HepG2 (cell line): Measurements from ENCODE around the gene ANKRD11. TPM values are rescaled to one million over a fixed set of nuclear protein-coding genes. Genes with fewer than 3 reads are reported as not detected.

Source experiments
- CCAR2 ChIP-seq: fragments of 200-400 bp; formaldehyde crosslinking; optimal IDR thresholded peaks from 2 replicates; pipeline ENCODE3; 2018; ENCODE audit warnings: low read depth, mild to moderate bottlenecking, low read length, moderate library complexity
- CENPX ChIP-seq: sonication (generic); formaldehyde crosslinking; IDR thresholded peaks from 2 replicates; pipeline ENCODE4 v1.9.0; 2021; ENCODE audit warnings: mild to moderate bottlenecking, missing genetic modification reagents, moderate library complexity
- FOXA3 ChIP-seq: IDR thresholded peaks from 2 replicates; pipeline ENCODE4 v1.6.1; 2016; ENCODE audit warnings: missing genetic modification reagents, missing compliant biosample characterization
- FOXP1 ChIP-seq, 2 experiments: fragments of 450-650 bp in 1 of 2; IDR thresholded peaks; 2 replicates each; pipeline ENCODE4 v1.6.1; 2017 to 2018; ENCODE audit warnings: antibody characterized with exemption in 1 of 2
- HOXA3 ChIP-seq: sonication (generic); formaldehyde crosslinking; IDR thresholded peaks from 2 replicates; pipeline ENCODE4 v1.5.0; 2020; ENCODE audit warnings: missing genetic modification reagents
- JUNB ChIP-seq: sonication (generic); formaldehyde crosslinking; IDR thresholded peaks from 2 replicates; pipeline ENCODE4 v1.8.0; 2022; ENCODE audit warnings: missing genetic modification reagents, mild to moderate bottlenecking, borderline replicate concordance
- NCOA2 ChIP-seq: sonication (generic); formaldehyde crosslinking; IDR thresholded peaks from 2 replicates; pipeline ENCODE4 v1.8.0; 2022; ENCODE audit warnings: inconsistent platforms
- RAD51 ChIP-seq: fragments of 450-650 bp; IDR thresholded peaks from 2 replicates; pipeline ENCODE4 v1.6.1; 2016; ENCODE audit warnings: borderline replicate concordance
- SIX1 ChIP-seq: sonication (generic); formaldehyde crosslinking; IDR thresholded peaks from 2 replicates; pipeline ENCODE4 v1.4.0; 2020; ENCODE audit warnings: missing genetic modification reagents, borderline replicate concordance
- SMAD1 ChIP-seq: sonication (generic); formaldehyde crosslinking; IDR thresholded peaks from 2 replicates; pipeline ENCODE4 v1.4.0; 2020; ENCODE audit warnings: missing genetic modification reagents, low read depth, mild to moderate bottlenecking, borderline replicate concordance
- TEAD2 ChIP-seq: sonication (generic); formaldehyde crosslinking; IDR thresholded peaks from 2 replicates; pipeline ENCODE4 v1.9.0; 2021; ENCODE audit warnings: missing genetic modification reagents
- ZFP41 ChIP-seq: sonication (generic); formaldehyde crosslinking; IDR thresholded peaks from 2 replicates; pipeline ENCODE4 v1.4.0; 2020; ENCODE audit warnings: mild to moderate bottlenecking, missing genetic modification reagents, borderline replicate concordance
- ZNF30 ChIP-seq: sonication (generic); formaldehyde crosslinking; IDR thresholded peaks from 2 replicates; pipeline ENCODE4 v1.5.0; 2020; ENCODE audit warnings: mild to moderate bottlenecking, missing genetic modification reagents
- ZNF616 ChIP-seq: sonication (generic); formaldehyde crosslinking; IDR thresholded peaks from 2 replicates; pipeline ENCODE4 v1.5.0; 2020; ENCODE audit warnings: low read depth, mild to moderate bottlenecking, missing genetic modification reagents
- ZNF781 ChIP-seq: sonication (generic); formaldehyde crosslinking; IDR thresholded peaks from 2 replicates; pipeline ENCODE4 v1.5.1; 2020; ENCODE audit warnings: borderline replicate concordance, mild to moderate bottlenecking, missing genetic modification reagents; ENCODE audit errors: not compliant biosample characterization
- ZSCAN30 ChIP-seq: sonication (generic); formaldehyde crosslinking; IDR thresholded peaks from 2 replicates; pipeline ENCODE4 v1.5.0; 2020; ENCODE audit warnings: mild to moderate bottlenecking, missing genetic modification reagents
- polyA plus RNA-seq, 8 experiments: library from polyadenylated mRNA; depleted of rRNA in 3 of 8; stranded (reverse) in 7 of 8; unstranded in 1 of 8; fragments of >200 nt; fragmentation: Illumina TruSeq in 4 of 8; extraction: Trizol in 4 of 8; gene quantifications; 2 replicates each; pipeline versions ENCODE4 v1.2.1 to v1.2.3, GENCODE V29; 2011 to 2016; ENCODE audit warnings: low read depth in 4 of 8, missing spikeins in 1 of 8, mixed read lengths in 1 of 8; ENCODE audit not compliant: insufficient read depth in 1 of 8
- total RNA-seq, 5 experiments: library from RNA; depleted of rRNA; stranded (reverse); fragments of >200 nt; fragmentation: Illumina TruSeq; extraction: Trizol; gene quantifications; 2 replicates each; pipeline ENCODE4 v1.2.3, GENCODE V29; 2016; ENCODE audit warnings: low read depth in 1 of 5
- TF ChIP-seq, protein P1 (sequence below): sonication (generic); formaldehyde crosslinking; IDR thresholded peaks from 2 replicates; pipeline ENCODE4 v1.4.0; 2020; ENCODE audit warnings: missing genetic modification reagents, mild to moderate bottlenecking, borderline replicate concordance
- TF ChIP-seq, protein P2 (sequence below): sonication (generic); formaldehyde crosslinking; IDR thresholded peaks from 2 replicates; pipeline ENCODE4 v1.4.0; 2020; ENCODE audit warnings: mild to moderate bottlenecking, missing genetic modification reagents
- TF ChIP-seq, protein P3 (sequence below): sonication (generic); formaldehyde crosslinking; IDR thresholded peaks from 2 replicates; pipeline ENCODE4 v1.8.1; 2023; ENCODE audit warnings: missing genetic modification reagents, mild to moderate bottlenecking, borderline replicate concordance
- TF ChIP-seq, protein P4 (sequence below): sonication (generic); formaldehyde crosslinking; IDR thresholded peaks from 2 replicates; pipeline ENCODE4 v1.4.0; 2020; ENCODE audit warnings: missing genetic modification reagents, borderline replicate concordance
- TF ChIP-seq, protein P5 (sequence below): sonication (generic); formaldehyde crosslinking; IDR thresholded peaks from 2 replicates; pipeline ENCODE4 v1.4.0; 2020; ENCODE audit warnings: mild to moderate bottlenecking, low read depth, missing genetic modification reagents
- TF ChIP-seq, protein P6 (sequence below): sonication (generic); formaldehyde crosslinking; conservative IDR thresholded peaks from 2 replicates; pipeline ENCODE4 v1.8.1; 2023; ENCODE audit warnings: missing genetic modification reagents

Gene ANKRD11
- total and polyA plus RNA-seq, 2 of the 13 experiments (the other 11 are each of a cell fraction or from before 2014, with no cell fraction given): 21.4 to 38.4 TPM

DNA sequence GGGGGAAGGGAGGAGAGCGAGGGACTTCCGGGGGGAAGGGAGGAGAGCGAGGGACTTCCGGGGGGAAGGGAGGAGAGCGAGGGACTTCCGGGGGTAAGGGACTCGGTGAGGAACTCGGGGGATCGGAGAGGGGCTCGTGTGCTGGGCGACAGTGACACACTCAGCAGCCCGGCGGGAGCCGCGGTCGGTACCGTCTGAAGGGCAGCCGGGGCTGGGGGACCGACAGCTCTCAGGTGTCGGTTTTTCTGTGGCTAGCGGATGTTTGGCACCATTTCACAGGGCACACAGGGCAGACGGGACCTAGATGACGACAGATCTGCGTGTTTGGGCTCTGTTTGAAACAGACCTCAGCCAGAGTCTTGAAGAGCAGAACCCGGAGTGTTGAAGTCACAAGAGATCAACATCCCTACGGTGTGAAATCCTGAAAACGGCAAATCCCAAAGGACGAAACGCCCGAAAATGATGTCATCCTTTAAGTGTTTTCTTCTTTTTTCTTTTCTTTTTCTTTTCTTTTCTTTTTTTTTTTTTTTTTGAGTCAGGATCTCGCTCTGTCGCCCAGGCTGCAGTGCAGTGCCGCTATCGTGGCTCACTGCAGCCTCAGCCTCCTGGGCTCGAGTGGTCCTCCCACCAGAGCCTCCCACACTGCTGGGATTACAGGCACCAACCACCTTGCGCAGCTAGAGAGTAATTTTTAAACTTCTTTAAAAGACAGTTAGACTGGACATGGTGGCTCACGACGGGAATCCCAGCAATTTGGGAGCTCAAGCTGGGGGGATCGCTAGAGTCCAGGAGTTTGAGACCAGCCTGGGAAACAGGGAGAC is 249.0 kb downstream of the ANKRD11 start (continued):
- no peak for TF ChIP-seq FOXP1 (IDR thresholded peaks at IDR 0.05)
- TF ChIP-seq FOXP1 (CRISPR knock-in tag; IDR thresholded peaks at IDR 0.05): no peak; the same call in 1 of the 2 replicates
- TF ChIP-seq TEAD2 (CRISPR knock-in tag): no peak
- TF ChIP-seq RAD51: no peak
- TF ChIP-seq, protein P1, sequence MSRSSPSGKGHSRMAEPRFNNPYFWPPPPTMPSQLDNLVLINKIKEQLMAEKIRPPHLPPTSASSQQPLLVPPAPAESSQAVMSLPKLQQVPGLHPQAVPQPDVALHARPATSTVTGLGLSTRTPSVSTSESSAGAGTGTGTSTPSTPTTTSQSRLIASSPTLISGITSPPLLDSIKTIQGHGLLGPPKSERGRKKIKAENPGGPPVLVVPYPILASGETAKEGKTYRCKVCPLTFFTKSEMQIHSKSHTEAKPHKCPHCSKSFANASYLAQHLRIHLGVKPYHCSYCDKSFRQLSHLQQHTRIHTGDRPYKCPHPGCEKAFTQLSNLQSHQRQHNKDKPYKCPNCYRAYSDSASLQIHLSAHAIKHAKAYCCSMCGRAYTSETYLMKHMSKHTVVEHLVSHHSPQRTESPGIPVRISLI (CRISPR knock-in tag): peak; percentile 55; the same call in 1 of the 2 replicates
- TF ChIP-seq ZSCAN30 (CRISPR knock-in tag): 0 out of 2 replicates have a peak, but pooled peaks have one; percentile 3
- TF ChIP-seq ZNF616 (CRISPR knock-in tag): no peak; the same call in 1 of the 2 replicates
- TF ChIP-seq ZNF30 (CRISPR knock-in tag): no peak
- TF ChIP-seq ZFP41: no peak
- no peak for TF ChIP-seq SIX1 (CRISPR knock-in tag)
- TF ChIP-seq, protein P2, sequence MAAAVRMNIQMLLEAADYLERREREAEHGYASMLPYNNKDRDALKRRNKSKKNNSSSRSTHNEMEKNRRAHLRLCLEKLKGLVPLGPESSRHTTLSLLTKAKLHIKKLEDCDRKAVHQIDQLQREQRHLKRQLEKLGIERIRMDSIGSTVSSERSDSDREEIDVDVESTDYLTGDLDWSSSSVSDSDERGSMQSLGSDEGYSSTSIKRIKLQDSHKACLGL: peak; percentile 79; the same call in 1 of the 2 replicates
- TF ChIP-seq CENPX: no peak
- TF ChIP-seq, protein P3, sequence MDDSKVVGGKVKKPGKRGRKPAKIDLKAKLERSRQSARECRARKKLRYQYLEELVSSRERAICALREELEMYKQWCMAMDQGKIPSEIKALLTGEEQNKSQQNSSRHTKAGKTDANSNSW (CRISPR knock-in tag): peak; percentile 75; the same call in 1 of the 2 replicates
- peak; percentile 69 for TF ChIP-seq NCOA2
- TF ChIP-seq CCAR2: no peak
- peak; percentile 88 for TF ChIP-seq HOXA3 (CRISPR knock-in tag)
- TF ChIP-seq JUNB (CRISPR knock-in tag): no peak
- no peak for TF ChIP-seq ZNF781
- TF ChIP-seq, protein P4, sequence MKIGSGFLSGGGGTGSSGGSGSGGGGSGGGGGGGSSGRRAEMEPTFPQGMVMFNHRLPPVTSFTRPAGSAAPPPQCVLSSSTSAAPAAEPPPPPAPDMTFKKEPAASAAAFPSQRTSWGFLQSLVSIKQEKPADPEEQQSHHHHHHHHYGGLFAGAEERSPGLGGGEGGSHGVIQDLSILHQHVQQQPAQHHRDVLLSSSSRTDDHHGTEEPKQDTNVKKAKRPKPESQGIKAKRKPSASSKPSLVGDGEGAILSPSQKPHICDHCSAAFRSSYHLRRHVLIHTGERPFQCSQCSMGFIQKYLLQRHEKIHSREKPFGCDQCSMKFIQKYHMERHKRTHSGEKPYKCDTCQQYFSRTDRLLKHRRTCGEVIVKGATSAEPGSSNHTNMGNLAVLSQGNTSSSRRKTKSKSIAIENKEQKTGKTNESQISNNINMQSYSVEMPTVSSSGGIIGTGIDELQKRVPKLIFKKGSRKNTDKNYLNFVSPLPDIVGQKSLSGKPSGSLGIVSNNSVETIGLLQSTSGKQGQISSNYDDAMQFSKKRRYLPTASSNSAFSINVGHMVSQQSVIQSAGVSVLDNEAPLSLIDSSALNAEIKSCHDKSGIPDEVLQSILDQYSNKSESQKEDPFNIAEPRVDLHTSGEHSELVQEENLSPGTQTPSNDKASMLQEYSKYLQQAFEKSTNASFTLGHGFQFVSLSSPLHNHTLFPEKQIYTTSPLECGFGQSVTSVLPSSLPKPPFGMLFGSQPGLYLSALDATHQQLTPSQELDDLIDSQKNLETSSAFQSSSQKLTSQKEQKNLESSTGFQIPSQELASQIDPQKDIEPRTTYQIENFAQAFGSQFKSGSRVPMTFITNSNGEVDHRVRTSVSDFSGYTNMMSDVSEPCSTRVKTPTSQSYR (CRISPR knock-in tag): peak; percentile 11; the same call in 1 of the 2 replicates
- TF ChIP-seq, protein P5, sequence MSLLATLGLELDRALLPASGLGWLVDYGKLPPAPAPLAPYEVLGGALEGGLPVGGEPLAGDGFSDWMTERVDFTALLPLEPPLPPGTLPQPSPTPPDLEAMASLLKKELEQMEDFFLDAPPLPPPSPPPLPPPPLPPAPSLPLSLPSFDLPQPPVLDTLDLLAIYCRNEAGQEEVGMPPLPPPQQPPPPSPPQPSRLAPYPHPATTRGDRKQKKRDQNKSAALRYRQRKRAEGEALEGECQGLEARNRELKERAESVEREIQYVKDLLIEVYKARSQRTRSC (CRISPR knock-in tag): no peak
- TF ChIP-seq, protein P6, sequence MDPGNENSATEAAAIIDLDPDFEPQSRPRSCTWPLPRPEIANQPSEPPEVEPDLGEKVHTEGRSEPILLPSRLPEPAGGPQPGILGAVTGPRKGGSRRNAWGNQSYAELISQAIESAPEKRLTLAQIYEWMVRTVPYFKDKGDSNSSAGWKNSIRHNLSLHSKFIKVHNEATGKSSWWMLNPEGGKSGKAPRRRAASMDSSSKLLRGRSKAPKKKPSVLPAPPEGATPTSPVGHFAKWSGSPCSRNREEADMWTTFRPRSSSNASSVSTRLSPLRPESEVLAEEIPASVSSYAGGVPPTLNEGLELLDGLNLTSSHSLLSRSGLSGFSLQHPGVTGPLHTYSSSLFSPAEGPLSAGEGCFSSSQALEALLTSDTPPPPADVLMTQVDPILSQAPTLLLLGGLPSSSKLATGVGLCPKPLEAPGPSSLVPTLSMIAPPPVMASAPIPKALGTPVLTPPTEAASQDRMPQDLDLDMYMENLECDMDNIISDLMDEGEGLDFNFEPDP: no peak
- peak; percentile 95 for TF ChIP-seq SMAD1 (CRISPR knock-in tag)
- TF ChIP-seq FOXA3 (CRISPR knock-in tag): peak; percentile 59
